A172 (cell line): Measurements from ENCODE around the gene EXD3. TPM values are rescaled to one million over a fixed set of nuclear protein-coding genes. Genes with fewer than 3 reads are reported as not detected.
"Not testable (repeated sequence)": the region's sequence is repeated elsewhere in the genome, so short reads cannot be mapped to it uniquely, and the experiment has no call there.

Experiments used
- DNase-seq: peaks from one replicate; pipeline ENCODE4 v3.0.0-alpha.2; 2015; ENCODE audit warnings: low spot score
- total RNA-seq: library from RNA; depleted of rRNA; stranded (reverse); fragments of >200 nt; shearing (Covaris generic); gene quantifications from 2 replicates; pipeline ENCODE4 v1.2.3, GENCODE V29; 2014

The EXD3 gene
- total RNA-seq, 1 experiment from 2014 or later: 3.4 TPM

GRCh38 chr9:137459152-137459600 lies 36.2 kb upstream of the EXD3 start, which contains the start of gene NSMF:
Gene NSMF, minus strand, starts transcription at chr9:137459334. Its CDS starts 232 bp downstream, at chr9:137459102.
- peak; percentile 80 for DNase-seq

GRCh38 chr9:137458194-137459151 lies 35.5 kb upstream of the EXD3 start:
- no peak for DNase-seq

GRCh38 chr9:137457406-137458193 lies 34.6 kb upstream of the EXD3 start:
- DNase-seq: no peak

- DNase-seq: no peak
Measured at GRCh38 chr9:137456864-137457405, 34.0 kb upstream of the EXD3 start.

GRCh38 chr9:137456061-137456863 lies 33.3 kb upstream of the EXD3 start:
- DNase-seq: no peak

GRCh38 chr9:137455359-137455991 lies 32.5 kb upstream of the EXD3 start:
- no peak for DNase-seq

- no peak for DNase-seq
Measured at GRCh38 chr9:137454597-137455358, 31.8 kb upstream of the EXD3 start.

- DNase-seq: no peak
Measured at GRCh38 chr9:137454145-137454596, 31.2 kb upstream of the EXD3 start.

GRCh38 chr9:137453643-137454081 lies 30.7 kb upstream of the EXD3 start:
- no peak for DNase-seq

GRCh38 chr9:137452761-137453642 lies 30.0 kb upstream of the EXD3 start:
- DNase-seq: no peak

GRCh38 chr9:137452006-137452760 lies 29.2 kb upstream of the EXD3 start:
- DNase-seq: no peak

GRCh38 chr9:137451264-137452005 lies 28.5 kb upstream of the EXD3 start:
- not testable (repeated sequence) for DNase-seq

- DNase-seq: not testable (repeated sequence)
Measured at GRCh38 chr9:137450539-137451222, 27.7 kb upstream of the EXD3 start.

- no peak for DNase-seq
Measured at GRCh38 chr9:137449931-137450538, 27.1 kb upstream of the EXD3 start.

GRCh38 chr9:137449081-137449844 lies 26.3 kb upstream of the EXD3 start:
- DNase-seq: no peak

GRCh38 chr9:137448602-137448962 lies 25.6 kb upstream of the EXD3 start:
- DNase-seq: no peak
